GM23338 (cell line): ENCODE results near the gene PARVA. TPM values are rescaled to one million over a fixed set of nuclear protein-coding genes. Genes with fewer than 3 reads are reported as not detected.

Source experiments
- ATAC-seq: fragments of 200-7000 bp; cut with Tn5 transposase; 3 replicates; pipeline ENCODE4 v1.9.1; 2020
- DNase-seq: peaks from one replicate; pipeline ENCODE4 v3.0.0-alpha.2; 2015; ENCODE audit warnings: low spot score
- H2AFZ ChIP-seq: fragments of 200-600 bp; sonication (generic); 2 replicates; pipeline ENCODE4 v1.8.0; 2016; ENCODE audit warnings: antibody characterized with exemption, mild to moderate bottlenecking, moderate library complexity
- H3F3A ChIP-seq: fragments of 200-600 bp; sonication (generic); replicated peaks from 2 replicates; pipeline ENCODE4 v1.8.0; 2017; ENCODE audit warnings: antibody characterized with exemption, mixed run types, low read depth
- H3K27ac ChIP-seq: fragments of 200-600 bp; sonication (generic); 2 replicates; pipeline ENCODE4 v1.6.1; 2016; ENCODE audit warnings: low read depth
- H3K27me3 ChIP-seq: fragments of 200-600 bp; sonication (generic); 2 replicates; pipeline ENCODE4 v1.8.0; 2016; ENCODE audit warnings: mild to moderate bottlenecking, mixed run types, moderate library complexity; ENCODE audit not compliant: insufficient read depth
- H3K36me3 ChIP-seq: fragments of 200-600 bp; sonication (generic); 2 replicates; pipeline ENCODE4 v1.8.0; 2016; ENCODE audit warnings: mild to moderate bottlenecking; ENCODE audit not compliant: insufficient read depth
- H3K4me1 ChIP-seq: fragments of 200-600 bp; sonication (generic); 2 replicates; pipeline ENCODE4 v1.8.0; 2016; ENCODE audit warnings: mild to moderate bottlenecking, moderate library complexity; ENCODE audit not compliant: insufficient read depth
- H3K4me2 ChIP-seq: fragments of 200-600 bp; sonication (generic); 2 replicates; pipeline ENCODE4 v1.7.1; 2017; ENCODE audit warnings: mixed run types
- H3K4me3 ChIP-seq: fragments of 200-600 bp; sonication (generic); 2 replicates; pipeline ENCODE4 v1.6.1; 2016; ENCODE audit warnings: mixed run types
- H3K79me2 ChIP-seq: fragments of 200-600 bp; sonication (generic); replicated peaks from 2 replicates; pipeline ENCODE4 v1.8.0; 2017; ENCODE audit warnings: mild to moderate bottlenecking; ENCODE audit not compliant: insufficient read depth
- H3K9me2 ChIP-seq: fragments of 200-600 bp; sonication (generic); 2 replicates; pipeline ENCODE4 v1.8.0; 2017; ENCODE audit not compliant: insufficient read depth
- H4K20me1 ChIP-seq: fragments of 200-600 bp; sonication (generic); replicated peaks from 2 replicates; pipeline ENCODE4 v1.8.0; 2017; ENCODE audit warnings: mild to moderate bottlenecking; ENCODE audit not compliant: insufficient read depth
- H3K27ac Mint-ChIP-seq: 2 replicates; pipeline ENCODE4 v1.8.0; 2020; ENCODE audit warnings: inconsistent platforms, mild to moderate bottlenecking, moderate library complexity, mixed read lengths
- H3K27me3 Mint-ChIP-seq: 3 replicates; pipeline ENCODE4 v1.8.0; 2022; ENCODE audit warnings: low read depth, mild to moderate bottlenecking, moderate library complexity, mixed read lengths, inconsistent platforms; ENCODE audit not compliant: insufficient read depth, poor library complexity
- H3K36me3 Mint-ChIP-seq: 3 replicates; pipeline ENCODE4 v1.8.0; 2021; ENCODE audit warnings: low read depth, mild to moderate bottlenecking, inconsistent platforms, moderate library complexity, mixed read lengths
- H3K4me1 Mint-ChIP-seq: 3 replicates; pipeline ENCODE4 v1.8.0; 2020; ENCODE audit warnings: mild to moderate bottlenecking, inconsistent platforms, mixed read lengths
- H3K4me3 Mint-ChIP-seq: 3 replicates; pipeline ENCODE4 v1.8.0; 2021; ENCODE audit warnings: moderate library complexity, mild to moderate bottlenecking, inconsistent platforms, mixed read lengths
- H3K9me3 Mint-ChIP-seq: 3 replicates; pipeline ENCODE4 v1.8.0; 2020; ENCODE audit warnings: moderate library complexity, mild to moderate bottlenecking, inconsistent platforms, mixed read lengths
- CREB1 ChIP-seq: fragments of 250-450 bp; sonication (Bioruptor Pico); IDR thresholded peaks from 2 replicates; pipeline ENCODE4 v1.5.0; 2020; ENCODE audit warnings: low read depth, mild to moderate bottlenecking, moderate library complexity
- CTCF ChIP-seq, 2 experiments: fragments of 200-600 bp in 1 of 2; sonication (generic) in 1 of 2; conservative IDR thresholded peaks; 2 replicates each; pipeline versions ENCODE4 v1.5.1 to v1.6.1; 2016 to 2017; ENCODE audit warnings: antibody characterized with exemption in 2 of 2, low read depth in 2 of 2, mild to moderate bottlenecking in 2 of 2, moderate library complexity in 1 of 2
- ETS1 ChIP-seq: IDR thresholded peaks from 2 replicates; pipeline ENCODE4 v1.6.1; 2016; ENCODE audit warnings: antibody characterized with exemption
- EZH2 ChIP-seq: fragments of 200-600 bp; sonication (generic); IDR thresholded peaks from one replicate; pipeline ENCODE4 v1.8.0; 2017; ENCODE audit warnings: antibody characterized with exemption, mild to moderate bottlenecking, low read depth; ENCODE audit not compliant: unreplicated experiment
- EZH2phosphoT487 ChIP-seq: fragments of 200-600 bp; sonication (generic); IDR thresholded peaks from one replicate; pipeline ENCODE4 v1.8.1; 2018; ENCODE audit warnings: antibody characterized with exemption; ENCODE audit not compliant: unreplicated experiment
- JUNB ChIP-seq: IDR thresholded peaks from one replicate; pipeline ENCODE4 v1.6.1; 2016; ENCODE audit warnings: antibody characterized with exemption; ENCODE audit not compliant: unreplicated experiment
- NANOG ChIP-seq: IDR thresholded peaks from 2 replicates; pipeline ENCODE4 v1.6.1; 2016; ENCODE audit warnings: antibody characterized with exemption, borderline replicate concordance
- POLR2AphosphoS5 ChIP-seq: IDR thresholded peaks from 2 replicates; pipeline ENCODE4 v1.6.1; 2016; ENCODE audit warnings: antibody characterized with exemption, low read depth
- REST ChIP-seq: IDR thresholded peaks from one replicate; pipeline ENCODE4 v1.6.1; 2018; ENCODE audit warnings: antibody characterized with exemption; ENCODE audit not compliant: unreplicated experiment
- STAT1 ChIP-seq: IDR thresholded peaks from one replicate; pipeline ENCODE4 v1.6.1; 2016; ENCODE audit warnings: antibody characterized with exemption; ENCODE audit not compliant: unreplicated experiment
- ZNF114 ChIP-seq: fragments of 250-450 bp; sonication (Bioruptor Pico); IDR thresholded peaks from 2 replicates; pipeline ENCODE4 v1.5.0; 2020; ENCODE audit warnings: mild to moderate bottlenecking, moderate library complexity
- ZNF331 ChIP-seq: fragments of 250-450 bp; sonication (Bioruptor Pico); IDR thresholded peaks from 2 replicates; pipeline ENCODE4 v1.5.0; 2020; ENCODE audit warnings: low read depth, mild to moderate bottlenecking, moderate library complexity
- polyA plus RNA-seq: library from polyadenylated mRNA; unstranded; fragments of >200 nt; fragmentation: Nextera tagmentation; extraction: Ambion mirVana; gene quantifications from 2 replicates; pipeline ENCODE4 v1.2.1, GENCODE V29; 2016
- total RNA-seq: library from RNA; depleted of rRNA; stranded (reverse); fragments of >200 nt; shearing (Covaris generic); gene quantifications from 2 replicates; pipeline ENCODE4 v1.2.3, GENCODE V29; 2014

Gene PARVA
- total and polyA plus RNA-seq, 2 experiments from 2014 or later, result 5.8 to 6.9 TPM

GRCh38 chr11:12546122-12546521 is 168.8 kb downstream of the PARVA start:
- H3K9me2 ChIP-seq, result peaks cover 7% of the 10 kb centered on the region; the same call in 1 of the 2 replicates
- no peaks in the 10 kb centered on the region; the same call in 1 of the 3 replicates for H3K9me3 Mint-ChIP-seq
- H2AFZ ChIP-seq, result no peak overlapping the region
- H3F3A ChIP-seq, result no peaks in the 10 kb centered on the region
- DNase-seq (no peak), ATAC-seq (no peak)
- no peak overlapping the region for H3K27ac ChIP-seq
- no peaks in the 10 kb centered on the region for H3K27me3 ChIP-seq
- no peak overlapping the region for H3K4me2 ChIP-seq
- no peak overlapping the region for H3K27ac Mint-ChIP-seq
- H3K79me2 ChIP-seq, result no peaks in the 10 kb centered on the region
- no peaks in the 10 kb centered on the region for H3K4me1 ChIP-seq
- H3K4me3 ChIP-seq, result no peak overlapping the region
- no peaks in the 10 kb centered on the region for H3K36me3 Mint-ChIP-seq
- H3K4me3 Mint-ChIP-seq, result no peak overlapping the region
- no peak for TF ChIP-seq EZH2phosphoT487
- no peak for TF ChIP-seq REST
- TF ChIP-seq EZH2, result no peak
- no peak for TF ChIP-seq ZNF114
- no peak for TF ChIP-seq CREB1 (CRISPR knock-in tag)
- no peak for TF ChIP-seq ZNF331 (CRISPR knock-in tag)
- no peak for TF ChIP-seq ETS1
- H3K36me3 ChIP-seq, result no peaks in the 10 kb centered on the region
- H3K4me1 Mint-ChIP-seq, result peaks cover 7% of the 10 kb centered on the region
- peaks cover 9% of the 10 kb centered on the region for H3K27me3 Mint-ChIP-seq
- no peaks in the 10 kb centered on the region for H4K20me1 ChIP-seq

GRCh38 chr11:12546660-12547059 is 169.3 kb downstream of the PARVA start:
- Mint-ChIP-seq H3K9me3 (no peaks in the 10 kb centered on the region; the same call in 1 of the 3 replicates), H3K27me3 (peaks cover 7% of the 10 kb centered on the region), H3K36me3 (no peaks in the 10 kb centered on the region), H3K4me1 (peaks cover 3% of the 10 kb centered on the region; the same call in 2 of the 3 replicates), H3K4me3 (no peak overlapping the region), H3K27ac (no peak overlapping the region)
- no peaks in the 10 kb centered on the region for H3K27me3 ChIP-seq
- H3F3A ChIP-seq, result no peaks in the 10 kb centered on the region
- ATAC-seq (no peak), DNase-seq (no peak)
- H3K79me2 ChIP-seq, result no peaks in the 10 kb centered on the region
- no peaks in the 10 kb centered on the region for H3K4me1 ChIP-seq
- no peak overlapping the region for H2AFZ ChIP-seq
- H3K4me2 ChIP-seq, result no peak overlapping the region
- no peak overlapping the region for H3K27ac ChIP-seq
- no peak overlapping the region for H3K4me3 ChIP-seq
- no peaks in the 10 kb centered on the region for H3K36me3 ChIP-seq
- H3K9me2 ChIP-seq, result peaks cover 7% of the 10 kb centered on the region; the same call in 1 of the 2 replicates
- no peaks in the 10 kb centered on the region for H4K20me1 ChIP-seq
- TF ChIP-seq CTCF (conservative IDR thresholded peaks at IDR 0.05; ENCODE audit: low read depth in 2 of 2), result no peak
- no peak for TF ChIP-seq CREB1 (CRISPR knock-in tag)
- TF ChIP-seq ETS1, result no peak
- no peak for TF ChIP-seq NANOG
- TF ChIP-seq EZH2phosphoT487, result no peak
- TF ChIP-seq EZH2, result no peak
- no peak for TF ChIP-seq STAT1
- TF ChIP-seq JUNB, result no peak
- no peak for TF ChIP-seq REST
- TF ChIP-seq POLR2AphosphoS5, result no peak
- no peak for TF ChIP-seq ZNF331 (CRISPR knock-in tag)
